ENCODE measurements around the gene ACP1. TPM values are rescaled to one million over a fixed set of nuclear protein-coding genes. Genes with fewer than 3 reads are reported as not detected.
A peak's percentile ranks its signal among the peaks of the same experiment; 100 is the strongest.

ACP1 gene
- total RNA-seq, 4 donors from 2014 or later = 117 to 136 (median 128) TPM

DNA sequence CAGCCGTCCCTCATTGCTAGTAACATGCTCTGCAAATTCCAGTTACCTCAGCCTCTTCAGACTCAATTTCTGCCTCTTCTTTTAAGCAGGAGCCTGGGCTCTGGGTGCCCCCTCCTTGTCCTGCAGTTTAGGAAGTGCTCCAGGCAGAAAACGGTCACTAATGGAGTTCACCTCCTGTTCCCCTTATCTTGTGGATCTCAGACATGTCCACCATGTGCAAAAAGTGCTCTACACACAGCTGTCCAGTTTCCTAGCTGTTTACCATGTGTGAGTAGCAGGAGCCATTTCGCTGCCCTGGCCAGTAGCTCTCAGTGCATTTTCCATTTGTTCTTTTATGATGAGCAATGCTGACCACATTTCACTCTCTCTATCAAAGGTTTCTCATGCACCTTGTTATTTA is 5.8 kb upstream of the ACP1 start:
- H3K36me3 ChIP-seq = no peaks in the 10 kb centered on the region
- no peak for TF ChIP-seq POLR2A (IDR thresholded peaks at IDR 0.05)
- TF ChIP-seq, protein P1, sequence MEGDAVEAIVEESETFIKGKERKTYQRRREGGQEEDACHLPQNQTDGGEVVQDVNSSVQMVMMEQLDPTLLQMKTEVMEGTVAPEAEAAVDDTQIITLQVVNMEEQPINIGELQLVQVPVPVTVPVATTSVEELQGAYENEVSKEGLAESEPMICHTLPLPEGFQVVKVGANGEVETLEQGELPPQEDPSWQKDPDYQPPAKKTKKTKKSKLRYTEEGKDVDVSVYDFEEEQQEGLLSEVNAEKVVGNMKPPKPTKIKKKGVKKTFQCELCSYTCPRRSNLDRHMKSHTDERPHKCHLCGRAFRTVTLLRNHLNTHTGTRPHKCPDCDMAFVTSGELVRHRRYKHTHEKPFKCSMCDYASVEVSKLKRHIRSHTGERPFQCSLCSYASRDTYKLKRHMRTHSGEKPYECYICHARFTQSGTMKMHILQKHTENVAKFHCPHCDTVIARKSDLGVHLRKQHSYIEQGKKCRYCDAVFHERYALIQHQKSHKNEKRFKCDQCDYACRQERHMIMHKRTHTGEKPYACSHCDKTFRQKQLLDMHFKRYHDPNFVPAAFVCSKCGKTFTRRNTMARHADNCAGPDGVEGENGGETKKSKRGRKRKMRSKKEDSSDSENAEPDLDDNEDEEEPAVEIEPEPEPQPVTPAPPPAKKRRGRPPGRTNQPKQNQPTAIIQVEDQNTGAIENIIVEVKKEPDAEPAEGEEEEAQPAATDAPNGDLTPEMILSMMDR (IDR thresholded peaks at IDR 0.05) = no peak
- H3K4me1 ChIP-seq = peaks cover 10 to 15% of the 10 kb centered on the region in 2 donors
- H3K27ac ChIP-seq = no peak overlapping the region
- 88 to 95% methylated on average over 3 of the region's 3 CpGs for WGBS, 2 donors
- no peak for DNase-seq
- no peaks in the 10 kb centered on the region for H3K9me3 ChIP-seq
- intact Hi-C loops (cut with DNase I) = no loop called here
- H3K4me3 ChIP-seq (replicated peaks in 1 of 3) = no peak overlapping the region
- H3K27me3 ChIP-seq = no peaks in the 10 kb centered on the region

DNA sequence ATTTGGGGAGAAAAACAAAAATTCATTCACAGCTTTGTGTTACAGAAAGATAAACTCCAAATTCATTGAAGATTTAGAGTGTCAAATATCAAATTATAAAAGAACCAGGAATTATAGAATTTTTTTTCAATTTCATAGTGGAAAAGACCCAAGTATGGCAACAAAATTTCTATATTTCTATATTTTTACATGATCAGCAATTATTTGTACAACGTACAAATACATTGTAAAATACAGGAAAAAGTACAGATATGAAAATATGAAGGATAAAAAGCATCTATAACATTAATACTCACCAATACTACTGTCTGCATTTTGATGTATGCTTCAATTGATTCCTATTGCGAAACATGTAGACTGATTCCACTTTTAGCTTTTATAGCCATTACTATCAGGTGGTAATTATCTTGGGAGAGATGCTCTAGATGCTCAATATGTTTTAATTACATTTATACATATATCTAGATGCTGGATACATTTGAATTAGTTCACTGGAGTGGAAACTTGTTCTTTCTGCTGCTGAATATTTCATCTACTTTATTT is 4.9 kb upstream of the ACP1 start:
- no peak for TF ChIP-seq POLR2A (IDR thresholded peaks at IDR 0.05)
- TF ChIP-seq, protein P1 (IDR thresholded peaks at IDR 0.05) = no peak
- no peak for DNase-seq
- Histone ChIP-seq H3K4me1 (peaks cover 4 to 9% of the 10 kb centered on the region in 2 donors), H3K4me3 (replicated peaks in 1 of 3) (no peak overlapping the region), H3K36me3 (no peaks in the 10 kb centered on the region), H3K9me3 (no peaks in the 10 kb centered on the region), H3K27ac (no peak overlapping the region), H3K27me3 (no peaks in the 10 kb centered on the region)
- WGBS, 2 donors = 94 to 98% methylated on average over 2 of the region's 2 CpGs
- intact Hi-C loops (cut with DNase I) = loop anchor here (10.0 kb wide), 1 partner anchor 375 kb away; no protein-coding TSS in a partner anchor

DNA sequence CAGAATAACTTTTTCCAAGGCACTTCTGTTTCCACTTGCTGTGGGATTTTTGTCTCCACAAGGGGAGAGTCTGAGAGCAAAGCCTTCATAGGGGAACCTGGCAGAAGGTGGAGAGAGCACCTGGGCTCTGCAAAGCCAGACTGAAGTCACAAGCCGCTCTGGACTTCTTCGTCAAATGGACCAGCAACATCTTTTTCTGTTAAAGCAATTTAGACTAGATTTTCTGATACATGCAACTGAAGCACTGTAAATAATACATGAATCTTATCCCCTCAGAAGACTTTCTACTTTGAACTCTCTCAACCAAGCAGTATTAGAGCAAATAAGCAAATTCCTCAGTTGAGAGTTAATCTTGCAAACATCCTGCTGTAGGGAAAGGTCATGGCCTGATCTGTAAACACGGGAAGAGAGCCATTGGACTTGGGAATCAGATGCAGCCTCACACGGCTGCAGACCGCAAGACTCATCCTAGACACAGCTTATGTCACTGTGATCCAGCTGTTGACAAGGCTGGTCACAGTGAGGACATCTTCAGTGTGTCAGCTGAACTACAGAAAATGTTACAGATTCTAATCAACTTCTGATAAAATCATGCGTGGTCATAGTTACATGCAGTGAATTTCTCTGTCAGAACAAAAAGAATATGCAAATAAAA is 4.1 kb upstream of the ACP1 start:
- no peaks in the 10 kb centered on the region for H3K36me3 ChIP-seq
- intact Hi-C loops (cut with DNase I) = loop anchor here (10.0 kb wide), 1 partner anchor 374 kb away; no protein-coding TSS in a partner anchor
- no peaks in the 10 kb centered on the region for H3K9me3 ChIP-seq
- no peak overlapping the region for H3K4me3 ChIP-seq (replicated peaks in 1 of 3)
- H3K27ac ChIP-seq = no peak overlapping the region
- no peaks in the 10 kb centered on the region for H3K27me3 ChIP-seq
- 69% methylated on average over 6 of the region's 6 CpGs for WGBS, 2 donors
- H3K4me1 ChIP-seq = peaks cover 6 to 12% of the 10 kb centered on the region in 2 donors
- no peak for TF ChIP-seq POLR2A (IDR thresholded peaks at IDR 0.05)
- no peak for DNase-seq

DNA sequence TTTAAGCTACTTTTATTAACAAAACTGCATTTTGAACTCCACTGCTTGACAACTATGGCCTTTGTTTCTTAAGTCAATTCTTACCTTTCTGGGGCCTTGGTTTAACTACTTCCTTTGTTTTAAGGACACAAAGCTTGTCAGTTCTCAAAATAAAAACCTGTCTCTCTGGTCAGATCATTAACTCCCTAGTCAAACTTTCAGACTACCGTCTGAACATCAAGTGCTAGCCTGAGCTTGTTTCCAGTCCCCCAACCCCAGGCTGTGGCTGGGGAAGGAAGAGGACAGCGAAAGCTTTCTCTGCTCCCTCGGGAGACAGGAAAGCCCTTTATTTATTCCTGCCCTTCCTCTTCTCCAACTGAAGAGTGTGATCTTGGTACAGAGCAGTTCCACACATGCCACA is 2.6 kb upstream of the ACP1 start:
- DNase-seq = no peak
- WGBS, 2 donors = 72 to 74% methylated on average over 3 of the region's 3 CpGs
- TF ChIP-seq, protein P1 (IDR thresholded peaks at IDR 0.05) = no peak
- no peak for TF ChIP-seq POLR2A (IDR thresholded peaks at IDR 0.05)
- no peaks in the 10 kb centered on the region for H3K9me3 ChIP-seq
- H3K27me3 ChIP-seq = no peaks in the 10 kb centered on the region
- H3K27ac ChIP-seq = no peak overlapping the region
- H3K4me3 ChIP-seq (replicated peaks in 1 of 3) = no peak overlapping the region
- peaks cover 15 to 22% of the 10 kb centered on the region in 2 donors for H3K4me1 ChIP-seq
- intact Hi-C loops (cut with DNase I) = loop anchor here (10.0 kb wide), 1 partner anchor 373 kb away; no protein-coding TSS in a partner anchor
- H3K36me3 ChIP-seq = no peaks in the 10 kb centered on the region

DNA sequence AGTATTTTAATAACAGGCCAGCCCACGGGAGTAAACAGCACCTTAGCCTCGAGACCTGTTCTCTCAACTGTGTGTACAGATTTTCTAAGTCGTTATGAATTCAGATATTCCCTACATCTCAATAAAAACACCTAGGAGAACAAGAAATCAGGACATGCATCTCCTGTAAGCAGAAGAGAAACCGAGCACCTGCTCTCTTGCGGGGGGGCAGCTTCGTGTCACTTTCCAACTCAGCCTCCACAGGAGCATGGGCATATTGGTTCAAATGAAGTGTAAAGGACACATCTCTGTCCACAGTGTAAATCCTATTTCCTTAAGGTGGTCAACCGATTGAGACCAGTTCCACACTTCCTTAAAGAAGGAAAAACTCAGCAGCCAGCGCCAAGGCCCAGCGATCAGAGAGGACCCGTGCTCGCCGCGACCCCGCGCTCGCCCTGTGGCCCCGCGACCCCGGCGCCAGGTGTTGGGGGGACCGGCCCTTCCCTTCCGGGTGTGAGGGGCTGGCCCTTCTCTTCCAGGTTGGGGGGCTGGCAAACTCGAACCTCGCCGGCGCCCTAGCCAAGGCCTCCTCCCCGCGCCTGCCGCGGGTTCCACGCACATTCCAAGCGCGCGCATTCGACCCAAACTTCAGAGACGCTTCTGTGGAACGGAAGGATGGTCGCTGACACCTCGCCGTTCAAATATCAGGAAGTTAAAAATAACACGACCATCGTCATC is 1.6 kb upstream of the ACP1 start:
- WGBS, 2 donors = 27 to 29% methylated on average over 15 to 23 of the region's 42 CpGs
- Histone ChIP-seq H3K4me3 (replicated peaks in 1 of 3) (peak overlapping the region; percentile 33 to 71 (median 70)), H3K27ac (peak overlapping the region; percentile 64 to 89 (median 81)), H3K36me3 (no peaks in the 10 kb centered on the region), H3K27me3 (no peaks in the 10 kb centered on the region), H3K4me1 (peaks cover 15 to 22% of the 10 kb centered on the region in 2 donors), H3K9me3 (no peaks in the 10 kb centered on the region)
- intact Hi-C loops (cut with DNase I) = loop anchor here (10.0 kb wide), 1 partner anchor 372 kb away; no protein-coding TSS in a partner anchor
- TF ChIP-seq, protein P1 (IDR thresholded peaks at IDR 0.05) = no peak
- TF ChIP-seq POLR2A (IDR thresholded peaks at IDR 0.05) = no peak
- DNase-seq = peak; percentile 23 to 27
